CMK (cell line): Measurements from ENCODE around the gene PPIE.

Experiments
- DNase-seq: peaks from one replicate; pipeline ENCODE4 v3.0.0-alpha.2; 2010; ENCODE audit warnings: low read depth

Gene PPIE

DNA sequence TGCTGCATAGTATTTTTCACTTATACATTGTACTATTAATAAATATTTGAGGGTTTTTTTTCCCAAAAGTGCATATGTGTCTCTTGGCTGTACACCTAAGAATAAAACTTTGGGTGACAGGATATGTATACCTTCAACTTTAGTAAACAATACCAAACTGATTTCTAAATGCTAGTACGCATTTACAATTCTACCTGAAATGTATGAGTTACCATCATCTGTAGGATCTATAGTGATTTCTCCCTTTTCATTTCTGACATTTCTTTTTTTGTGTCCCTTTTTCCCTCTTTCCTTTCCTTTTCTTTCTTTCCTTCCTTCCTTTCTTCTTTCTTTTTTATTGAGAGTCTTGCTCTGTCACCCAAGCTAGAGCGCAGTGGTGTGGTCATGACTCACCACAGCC is 66.7 kb downstream of the PPIE start:
- no peak for DNase-seq

- no peak for DNase-seq
Measured at GRCh38 chr1:39808784-39809517, 70.3 kb downstream of the PPIE start.

DNA sequence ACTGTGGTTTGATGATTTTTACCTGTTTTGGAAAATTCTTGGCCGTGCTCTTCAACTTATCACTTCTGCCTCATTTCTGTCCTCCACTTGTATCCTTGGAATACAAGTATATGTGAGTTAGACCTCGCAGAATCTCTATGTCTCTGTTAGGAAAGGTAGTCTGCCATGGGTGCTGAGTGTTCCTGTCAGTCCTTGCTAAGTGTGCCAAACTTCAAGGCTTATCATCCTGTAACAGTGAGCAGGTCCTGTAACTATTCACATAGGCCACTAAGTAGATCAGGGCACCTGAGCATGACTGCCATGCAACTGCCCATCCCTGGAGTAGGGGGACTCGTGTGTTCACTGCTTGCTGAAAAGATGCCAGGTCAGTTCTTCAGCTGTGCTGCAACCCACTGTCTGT is 74.2 kb downstream of the PPIE start:
- DNase-seq, result no peak
